IPS DF 6.9 (cell line): ENCODE results near the gene RILPL1.
"Not testable (repeated sequence)": the region's sequence is repeated elsewhere in the genome, so short reads cannot be mapped to it uniquely, and the experiment has no call there.

ENCODE experiments used
- DNase-seq: peaks from one replicate; pipeline ENCODE4 v3.0.0-alpha.2; 2013; ENCODE audit warnings: low read depth, low spot score
- H3K27ac ChIP-seq: one replicate; pipeline ENCODE4 v1.5.1; 2013; ENCODE audit warnings: low read length, control low read depth
- H3K27me3 ChIP-seq: 2 replicates; pipeline ENCODE4 v1.6.1; 2013; ENCODE audit warnings: mild to moderate bottlenecking, low read length; ENCODE audit not compliant: control insufficient read depth, insufficient read depth
- H3K36me3 ChIP-seq: 2 replicates; pipeline ENCODE4 v1.6.1; 2013; ENCODE audit warnings: low read length; ENCODE audit not compliant: control insufficient read depth, insufficient read depth
- H3K4me1 ChIP-seq: 2 replicates; pipeline ENCODE4 v1.6.1; 2013; ENCODE audit warnings: low read length; ENCODE audit not compliant: control insufficient read depth, insufficient read depth
- H3K4me3 ChIP-seq: 2 replicates; pipeline ENCODE4 v1.5.1; 2013; ENCODE audit warnings: mild to moderate bottlenecking, low read length
- H3K9me3 ChIP-seq: 2 replicates; pipeline ENCODE4 v1.6.1; 2013; ENCODE audit warnings: low read length, inconsistent platforms; ENCODE audit not compliant: control insufficient read depth, insufficient read depth
- whole genome bisulfite sequencing: extraction: QIAGEN DNeasy Blood & Tissue Kit; methylation state at CpG from one replicate; pipeline ENCODE4 v1.1.7; 2013; ENCODE audit warnings: mixed read lengths, missing lambda C conversion rate; ENCODE audit not compliant: insufficient read length, insufficient coverage; 5-methylcytosine and 5-hydroxymethylcytosine counted together

RILPL1 gene

GRCh38 chr12:123494124-123494851 lies 39.2 kb downstream of the RILPL1 start:
- H3K27ac ChIP-seq, result no peak overlapping the region
- no CpG with 5 or more reads among the region's 18 CpGs for WGBS
- no peak for DNase-seq
- no peaks in the 10 kb centered on the region for H3K27me3 ChIP-seq
- no peaks in the 10 kb centered on the region for H3K4me1 ChIP-seq
- H3K36me3 ChIP-seq, result no peaks in the 10 kb centered on the region
- H3K9me3 ChIP-seq, result no peaks in the 10 kb centered on the region
- no peak overlapping the region for H3K4me3 ChIP-seq

DNA sequence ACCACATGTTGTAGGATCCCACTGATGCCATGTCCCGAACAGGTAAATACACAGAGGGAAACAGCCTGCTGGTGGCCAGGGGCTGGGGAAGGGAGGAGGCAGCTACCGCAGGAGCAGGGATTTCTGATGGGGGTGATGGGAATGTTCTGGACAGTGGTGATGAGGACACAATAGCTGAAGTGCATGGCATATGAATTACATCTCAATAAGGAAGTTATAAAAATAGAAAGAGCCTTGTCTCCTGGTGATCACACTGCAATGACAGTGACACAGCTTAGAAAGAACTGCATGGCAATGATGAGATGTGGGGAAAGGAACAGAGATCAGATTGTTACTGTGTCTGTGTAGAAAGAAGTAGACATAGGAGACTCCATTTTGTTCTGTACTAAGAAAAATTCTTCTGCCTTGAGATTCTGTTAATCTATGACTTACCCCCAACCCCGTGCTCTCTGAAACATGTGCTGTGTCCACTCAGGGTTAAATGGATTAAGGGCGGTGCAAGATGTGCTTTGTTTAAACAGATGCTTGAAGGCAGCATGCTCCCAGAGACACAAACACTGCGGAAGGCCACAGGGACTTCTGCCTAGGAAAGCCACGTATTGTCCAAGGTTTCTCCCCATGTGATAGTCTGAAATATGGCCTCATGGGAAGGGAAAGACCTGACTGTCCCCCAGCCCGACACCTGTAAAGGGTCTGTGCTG lies 41.0 kb downstream of the RILPL1 start:
- not testable (repeated sequence) for H3K36me3 ChIP-seq, H3K4me3 ChIP-seq, H3K4me1 ChIP-seq, H3K9me3 ChIP-seq, DNase-seq, H3K27me3 ChIP-seq, H3K27ac ChIP-seq
- WGBS, result no CpG with 5 or more reads among the region's 7 CpGs

DNA sequence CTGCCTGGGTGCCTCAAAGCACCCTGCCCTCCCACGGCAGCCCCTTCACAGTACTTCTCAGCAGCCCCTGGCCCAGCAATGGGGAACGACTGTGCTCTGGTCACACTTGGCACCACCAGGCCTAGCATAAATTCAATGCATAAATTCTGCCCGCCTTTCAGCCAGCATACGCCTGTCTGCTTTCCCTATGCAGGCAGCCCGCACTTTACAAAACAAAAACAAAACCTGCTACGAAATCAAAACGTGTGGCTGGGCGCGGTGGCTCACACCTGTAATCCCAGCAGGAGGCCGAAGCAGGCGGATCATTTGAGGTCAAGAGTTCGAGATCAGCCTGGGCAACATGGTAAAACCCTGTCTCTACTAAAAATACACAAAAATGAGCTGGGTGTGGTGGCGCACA lies 42.0 kb downstream of the RILPL1 start:
- no peak for DNase-seq
- Histone ChIP-seq H3K4me3 (no peak overlapping the region), H3K27ac (no peak overlapping the region), H3K9me3 (no peaks in the 10 kb centered on the region; the same call in 1 of the 2 replicates), H3K36me3 (no peaks in the 10 kb centered on the region), H3K4me1 (0 out of 2 replicates have a peak, but pooled peaks cover 3% of the 10 kb centered on the region), H3K27me3 (no peaks in the 10 kb centered on the region)
- WGBS, result no CpG with 5 or more reads among the region's 13 CpGs

- no peak overlapping the region for H3K27ac ChIP-seq
- whole genome bisulfite sequencing, result no CpG with 5 or more reads among the region's 11 CpGs
- no peak for DNase-seq
- 0 out of 2 replicates have a peak, but pooled peaks cover 3% of the 10 kb centered on the region for H3K4me1 ChIP-seq
- no peaks in the 10 kb centered on the region; the same call in 1 of the 2 replicates for H3K9me3 ChIP-seq
- no peak overlapping the region for H3K4me3 ChIP-seq
- no peaks in the 10 kb centered on the region for H3K36me3 ChIP-seq
- no peaks in the 10 kb centered on the region for H3K27me3 ChIP-seq
These were observed 42.5 kb downstream of the RILPL1 start for GRCh38 chr12:123491056-123491455.

GRCh38 chr12:123490089-123490488 lies 43.4 kb downstream of the RILPL1 start:
- Histone ChIP-seq H3K36me3 (no peaks in the 10 kb centered on the region), H3K27me3 (no peaks in the 10 kb centered on the region), H3K4me1 (0 out of 2 replicates have a peak, but pooled peaks cover 3% of the 10 kb centered on the region), H3K9me3 (no peaks in the 10 kb centered on the region; the same call in 1 of the 2 replicates), H3K27ac (no peak overlapping the region), H3K4me3 (no peak overlapping the region)
- WGBS, result no CpG with 5 or more reads among the region's 5 CpGs
- DNase-seq, result no peak

DNA sequence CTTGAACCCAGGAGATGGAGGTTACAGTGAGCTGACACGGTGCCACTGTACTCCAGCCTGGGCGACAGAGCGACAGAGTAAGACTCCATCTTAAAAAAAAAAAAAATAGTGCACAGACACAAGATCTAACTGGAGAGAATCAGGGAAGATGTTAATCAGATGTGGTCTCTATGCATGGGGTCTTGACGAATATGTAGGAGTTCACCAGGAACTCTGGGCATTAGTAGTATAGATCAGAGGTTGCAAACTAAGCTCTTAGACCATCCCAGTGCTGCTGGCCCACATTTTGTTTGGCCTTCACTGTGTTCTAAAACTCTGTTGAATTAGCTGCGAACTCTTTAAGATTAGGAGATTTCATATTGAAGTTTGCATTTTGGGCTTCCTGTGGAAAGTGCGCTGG lies 43.9 kb downstream of the RILPL1 start:
- Histone ChIP-seq H3K4me3 (no peak overlapping the region), H3K27ac (no peak overlapping the region), H3K9me3 (no peaks in the 10 kb centered on the region; the same call in 1 of the 2 replicates), H3K4me1 (0 out of 2 replicates have a peak, but pooled peaks cover 3% of the 10 kb centered on the region), H3K27me3 (no peaks in the 10 kb centered on the region), H3K36me3 (no peaks in the 10 kb centered on the region)
- DNase-seq, result no peak
- no CpG with 5 or more reads among the region's 6 CpGs for WGBS

GRCh38 chr12:123488539-123489230 lies 44.8 kb downstream of the RILPL1 start:
- no peaks in the 10 kb centered on the region for H3K27me3 ChIP-seq
- no peak overlapping the region for H3K4me3 ChIP-seq
- no peak overlapping the region for H3K27ac ChIP-seq
- WGBS, result no CpG with 5 or more reads among the region's 20 CpGs
- H3K9me3 ChIP-seq, result no peaks in the 10 kb centered on the region; the same call in 1 of the 2 replicates
- H3K36me3 ChIP-seq, result no peaks in the 10 kb centered on the region
- H3K4me1 ChIP-seq, result 0 out of 2 replicates have a peak, but pooled peaks cover 3% of the 10 kb centered on the region
- DNase-seq, result no peak

- WGBS, result no CpG with 5 or more reads among the region's 6 CpGs
- H3K4me3 ChIP-seq, result no peak overlapping the region
- no peaks in the 10 kb centered on the region for H3K36me3 ChIP-seq
- H3K27me3 ChIP-seq, result no peaks in the 10 kb centered on the region
- H3K27ac ChIP-seq, result no peak overlapping the region
- no peaks in the 10 kb centered on the region; the same call in 1 of the 2 replicates for H3K9me3 ChIP-seq
- 0 out of 2 replicates have a peak, but pooled peaks cover 3% of the 10 kb centered on the region for H3K4me1 ChIP-seq
- no peak for DNase-seq
These were observed 46.1 kb downstream of the RILPL1 start for GRCh38 chr12:123487428-123487827.

DNA sequence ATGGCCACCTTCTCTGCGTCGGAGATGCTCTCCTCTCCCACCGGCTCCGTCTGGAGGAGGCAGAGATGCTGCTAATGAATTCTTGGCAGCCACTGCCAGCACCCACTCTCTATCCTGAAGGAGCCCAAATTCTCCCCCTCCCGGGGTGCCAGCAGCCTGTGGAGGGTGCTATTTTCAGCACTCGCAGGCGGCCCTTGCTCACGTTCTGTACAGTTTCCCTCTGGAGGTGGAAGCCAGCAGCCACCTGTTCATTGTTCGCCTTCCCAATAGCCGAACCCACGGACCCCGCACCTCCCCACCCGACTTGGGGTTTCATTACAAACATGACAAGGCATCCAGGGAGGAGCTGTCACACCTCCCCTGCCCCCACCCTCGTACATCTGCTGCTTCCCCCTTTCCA lies 47.8 kb downstream of the RILPL1 start:
- Histone ChIP-seq H3K4me3 (no peak overlapping the region), H3K27ac (no peak overlapping the region), H3K9me3 (no peaks in the 10 kb centered on the region; the same call in 1 of the 2 replicates), H3K4me1 (0 out of 2 replicates have a peak, but pooled peaks cover 3% of the 10 kb centered on the region), H3K27me3 (no peaks in the 10 kb centered on the region), H3K36me3 (no peaks in the 10 kb centered on the region)
- no peak for DNase-seq
- no CpG with 5 or more reads among the region's 14 CpGs for WGBS

DNA sequence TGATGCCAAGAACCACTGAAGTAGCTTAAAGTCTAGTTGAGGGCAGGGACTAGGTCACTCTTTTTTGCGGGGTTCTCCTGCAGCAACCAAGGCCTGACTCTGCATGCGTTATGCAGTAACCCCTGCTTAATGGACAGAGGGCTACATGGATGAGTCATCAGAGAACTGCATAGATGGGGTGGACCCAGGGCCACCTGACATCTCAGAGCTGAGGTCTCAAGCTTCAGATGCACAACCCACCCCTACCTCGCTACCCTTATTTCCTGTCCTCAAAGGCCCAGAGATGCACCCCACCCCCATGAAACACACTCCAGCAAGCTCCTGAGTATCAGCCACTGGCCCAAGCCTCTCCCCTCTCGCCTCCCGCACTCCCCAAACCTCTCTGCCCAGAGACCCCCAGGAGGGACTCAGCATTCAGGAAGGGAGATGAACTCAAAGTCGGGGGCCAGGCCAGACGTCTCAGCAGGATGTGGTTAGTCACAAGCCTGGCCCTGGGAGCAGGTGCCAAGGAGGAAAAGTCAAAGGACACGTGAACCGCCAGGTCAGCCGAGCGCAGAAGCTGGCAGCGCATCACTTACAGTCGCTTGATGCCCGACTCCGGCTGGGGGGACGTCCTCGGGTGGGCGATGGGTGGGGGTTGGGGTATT lies 49.8 kb downstream of the RILPL1 start:
- no peak overlapping the region for H3K27ac ChIP-seq
- H3K9me3 ChIP-seq, result no peaks in the 10 kb centered on the region; the same call in 1 of the 2 replicates
- H3K27me3 ChIP-seq, result no peaks in the 10 kb centered on the region
- no peak overlapping the region for H3K4me3 ChIP-seq
- WGBS, result no CpG with 5 or more reads among the region's 18 CpGs
- DNase-seq, result no peak
- H3K4me1 ChIP-seq, result 0 out of 2 replicates have a peak, but pooled peaks cover 1% of the 10 kb centered on the region
- H3K36me3 ChIP-seq, result no peaks in the 10 kb centered on the region
